HL-60 (cell line): Measurements from ENCODE around the gene AGBL3.

ENCODE experiments used
- GABPA ChIP-seq: IDR thresholded peaks from 2 replicates; pipeline ENCODE4 v1.6.1; 2012; ENCODE audit warnings: low read depth
- POLR2AphosphoS5 ChIP-seq: IDR thresholded peaks from 2 replicates; pipeline ENCODE4 v1.6.1; 2012; ENCODE audit warnings: low read depth
- SPI1 ChIP-seq: IDR thresholded peaks from 2 replicates; pipeline ENCODE4 v1.6.1; 2012; ENCODE audit warnings: low read depth, mild to moderate bottlenecking, borderline replicate concordance
- TF ChIP-seq, protein P1 (sequence below): IDR thresholded peaks from one replicate; pipeline ENCODE4 v1.5.1; 2011; ENCODE audit warnings: low read length, control low read depth, inconsistent platforms; ENCODE audit not compliant: insufficient read depth
- TF ChIP-seq, protein P2 (sequence below): IDR thresholded peaks from 2 replicates; pipeline ENCODE4 v1.6.1; 2012; ENCODE audit warnings: low read depth; ENCODE audit not compliant: insufficient replicate concordance

DNA sequence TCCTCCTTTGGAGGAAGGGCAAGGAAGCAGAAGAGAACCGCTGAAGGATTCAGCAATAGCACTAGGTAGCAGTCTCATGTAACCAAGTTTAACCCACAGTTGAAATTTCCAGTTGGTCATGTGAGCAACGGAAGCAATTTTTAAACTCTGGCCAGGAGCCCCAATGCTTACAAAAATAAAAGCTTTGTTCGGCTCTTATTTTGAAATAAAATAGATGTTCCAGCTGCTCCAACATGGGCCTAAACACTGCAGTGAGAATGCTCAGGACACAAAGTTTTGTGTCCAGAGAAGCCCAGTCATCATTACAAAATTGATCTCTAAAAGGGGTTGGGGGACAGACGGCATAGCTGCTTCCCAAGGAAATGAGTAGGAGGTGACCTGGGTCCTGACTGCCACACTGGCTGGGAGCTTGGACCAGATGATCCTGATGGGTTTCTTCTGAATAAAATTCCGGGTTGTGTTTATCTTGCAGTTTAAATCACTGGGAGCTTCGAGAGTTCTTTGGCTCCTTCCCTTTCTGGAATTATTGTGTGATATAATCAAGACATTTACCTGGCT lies 161.1 kb downstream of the AGBL3 start:
- TF ChIP-seq GABPA, result no peak
- no peak for TF ChIP-seq POLR2AphosphoS5
- TF ChIP-seq, protein P1, sequence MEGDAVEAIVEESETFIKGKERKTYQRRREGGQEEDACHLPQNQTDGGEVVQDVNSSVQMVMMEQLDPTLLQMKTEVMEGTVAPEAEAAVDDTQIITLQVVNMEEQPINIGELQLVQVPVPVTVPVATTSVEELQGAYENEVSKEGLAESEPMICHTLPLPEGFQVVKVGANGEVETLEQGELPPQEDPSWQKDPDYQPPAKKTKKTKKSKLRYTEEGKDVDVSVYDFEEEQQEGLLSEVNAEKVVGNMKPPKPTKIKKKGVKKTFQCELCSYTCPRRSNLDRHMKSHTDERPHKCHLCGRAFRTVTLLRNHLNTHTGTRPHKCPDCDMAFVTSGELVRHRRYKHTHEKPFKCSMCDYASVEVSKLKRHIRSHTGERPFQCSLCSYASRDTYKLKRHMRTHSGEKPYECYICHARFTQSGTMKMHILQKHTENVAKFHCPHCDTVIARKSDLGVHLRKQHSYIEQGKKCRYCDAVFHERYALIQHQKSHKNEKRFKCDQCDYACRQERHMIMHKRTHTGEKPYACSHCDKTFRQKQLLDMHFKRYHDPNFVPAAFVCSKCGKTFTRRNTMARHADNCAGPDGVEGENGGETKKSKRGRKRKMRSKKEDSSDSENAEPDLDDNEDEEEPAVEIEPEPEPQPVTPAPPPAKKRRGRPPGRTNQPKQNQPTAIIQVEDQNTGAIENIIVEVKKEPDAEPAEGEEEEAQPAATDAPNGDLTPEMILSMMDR, result no peak
- TF ChIP-seq, protein P2, sequence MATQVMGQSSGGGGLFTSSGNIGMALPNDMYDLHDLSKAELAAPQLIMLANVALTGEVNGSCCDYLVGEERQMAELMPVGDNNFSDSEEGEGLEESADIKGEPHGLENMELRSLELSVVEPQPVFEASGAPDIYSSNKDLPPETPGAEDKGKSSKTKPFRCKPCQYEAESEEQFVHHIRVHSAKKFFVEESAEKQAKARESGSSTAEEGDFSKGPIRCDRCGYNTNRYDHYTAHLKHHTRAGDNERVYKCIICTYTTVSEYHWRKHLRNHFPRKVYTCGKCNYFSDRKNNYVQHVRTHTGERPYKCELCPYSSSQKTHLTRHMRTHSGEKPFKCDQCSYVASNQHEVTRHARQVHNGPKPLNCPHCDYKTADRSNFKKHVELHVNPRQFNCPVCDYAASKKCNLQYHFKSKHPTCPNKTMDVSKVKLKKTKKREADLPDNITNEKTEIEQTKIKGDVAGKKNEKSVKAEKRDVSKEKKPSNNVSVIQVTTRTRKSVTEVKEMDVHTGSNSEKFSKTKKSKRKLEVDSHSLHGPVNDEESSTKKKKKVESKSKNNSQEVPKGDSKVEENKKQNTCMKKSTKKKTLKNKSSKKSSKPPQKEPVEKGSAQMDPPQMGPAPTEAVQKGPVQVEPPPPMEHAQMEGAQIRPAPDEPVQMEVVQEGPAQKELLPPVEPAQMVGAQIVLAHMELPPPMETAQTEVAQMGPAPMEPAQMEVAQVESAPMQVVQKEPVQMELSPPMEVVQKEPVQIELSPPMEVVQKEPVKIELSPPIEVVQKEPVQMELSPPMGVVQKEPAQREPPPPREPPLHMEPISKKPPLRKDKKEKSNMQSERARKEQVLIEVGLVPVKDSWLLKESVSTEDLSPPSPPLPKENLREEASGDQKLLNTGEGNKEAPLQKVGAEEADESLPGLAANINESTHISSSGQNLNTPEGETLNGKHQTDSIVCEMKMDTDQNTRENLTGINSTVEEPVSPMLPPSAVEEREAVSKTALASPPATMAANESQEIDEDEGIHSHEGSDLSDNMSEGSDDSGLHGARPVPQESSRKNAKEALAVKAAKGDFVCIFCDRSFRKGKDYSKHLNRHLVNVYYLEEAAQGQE, result no peak
- no peak for TF ChIP-seq SPI1
